A673 (cell line): ENCODE results near the gene INPP4A.

Source experiments
- EZH2 ChIP-seq: fragments of 200-600 bp; sonication (generic); IDR thresholded peaks from 2 replicates; pipeline ENCODE4 v1.6.1; 2017; ENCODE audit warnings: borderline replicate concordance, low read depth, mild to moderate bottlenecking, mixed read lengths, antibody characterized with exemption, low read length; ENCODE audit not compliant: poor library complexity, severe bottlenecking
- TF ChIP-seq, protein P1 (sequence below): fragments of 300-800, 200-600 bp; sonication (generic); conservative IDR thresholded peaks from 2 replicates; pipeline ENCODE4 v1.5.1; 2017; ENCODE audit warnings: low read depth, mild to moderate bottlenecking, antibody characterized with exemption, low read length, moderate library complexity, mixed read lengths

DNA sequence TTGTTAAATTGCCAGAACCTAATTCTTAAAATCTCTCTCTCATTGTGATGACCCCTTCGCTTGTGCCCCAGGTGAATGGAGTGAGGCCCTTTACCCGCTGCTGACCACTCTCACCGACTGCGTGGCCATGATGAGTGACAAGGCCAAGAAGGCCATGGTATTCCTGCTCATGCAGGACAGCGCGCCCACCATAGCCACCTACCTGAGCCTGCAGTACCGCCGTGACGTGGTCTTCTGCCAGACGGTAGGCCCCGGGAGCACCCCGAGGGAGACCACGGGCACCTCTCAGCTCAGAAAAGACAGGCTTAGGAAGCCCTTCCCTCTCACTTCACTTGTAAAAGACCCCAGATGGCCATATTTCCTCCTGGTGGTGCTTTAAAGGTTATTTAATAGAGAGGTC is 118.7 kb downstream of the INPP4A start:
- TF ChIP-seq, protein P1, sequence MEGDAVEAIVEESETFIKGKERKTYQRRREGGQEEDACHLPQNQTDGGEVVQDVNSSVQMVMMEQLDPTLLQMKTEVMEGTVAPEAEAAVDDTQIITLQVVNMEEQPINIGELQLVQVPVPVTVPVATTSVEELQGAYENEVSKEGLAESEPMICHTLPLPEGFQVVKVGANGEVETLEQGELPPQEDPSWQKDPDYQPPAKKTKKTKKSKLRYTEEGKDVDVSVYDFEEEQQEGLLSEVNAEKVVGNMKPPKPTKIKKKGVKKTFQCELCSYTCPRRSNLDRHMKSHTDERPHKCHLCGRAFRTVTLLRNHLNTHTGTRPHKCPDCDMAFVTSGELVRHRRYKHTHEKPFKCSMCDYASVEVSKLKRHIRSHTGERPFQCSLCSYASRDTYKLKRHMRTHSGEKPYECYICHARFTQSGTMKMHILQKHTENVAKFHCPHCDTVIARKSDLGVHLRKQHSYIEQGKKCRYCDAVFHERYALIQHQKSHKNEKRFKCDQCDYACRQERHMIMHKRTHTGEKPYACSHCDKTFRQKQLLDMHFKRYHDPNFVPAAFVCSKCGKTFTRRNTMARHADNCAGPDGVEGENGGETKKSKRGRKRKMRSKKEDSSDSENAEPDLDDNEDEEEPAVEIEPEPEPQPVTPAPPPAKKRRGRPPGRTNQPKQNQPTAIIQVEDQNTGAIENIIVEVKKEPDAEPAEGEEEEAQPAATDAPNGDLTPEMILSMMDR: no peak
- no peak for TF ChIP-seq EZH2
